NCI-H1436 (cell line): ENCODE results near the gene FRMD4B.

ENCODE experiments used
- DNase-seq: peaks from one replicate; lab custom pipeline; 2025; lab: John Stamatoyannopoulos, UW

FRMD4B gene

DNA sequence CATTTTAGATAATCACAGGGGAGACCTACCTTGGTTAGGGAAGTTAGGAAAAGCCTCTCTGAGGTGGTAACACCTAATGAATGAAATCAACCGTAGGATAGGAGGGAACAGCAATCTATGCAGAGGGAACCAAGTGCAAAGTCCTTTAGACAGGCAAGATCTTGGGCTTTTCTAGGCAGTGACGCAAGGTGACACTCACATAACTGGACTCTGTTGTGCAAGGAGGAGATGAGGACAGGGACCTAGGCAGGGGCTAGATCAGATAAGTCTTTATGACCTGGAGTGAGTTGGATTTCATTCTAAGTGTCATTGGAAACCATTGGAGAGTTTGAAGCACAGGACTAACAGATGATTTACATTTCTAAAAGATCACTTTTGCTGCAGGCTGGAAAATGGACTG, 258.9 kb downstream of the FRMD4B start:
- no peak for DNase-seq

DNA sequence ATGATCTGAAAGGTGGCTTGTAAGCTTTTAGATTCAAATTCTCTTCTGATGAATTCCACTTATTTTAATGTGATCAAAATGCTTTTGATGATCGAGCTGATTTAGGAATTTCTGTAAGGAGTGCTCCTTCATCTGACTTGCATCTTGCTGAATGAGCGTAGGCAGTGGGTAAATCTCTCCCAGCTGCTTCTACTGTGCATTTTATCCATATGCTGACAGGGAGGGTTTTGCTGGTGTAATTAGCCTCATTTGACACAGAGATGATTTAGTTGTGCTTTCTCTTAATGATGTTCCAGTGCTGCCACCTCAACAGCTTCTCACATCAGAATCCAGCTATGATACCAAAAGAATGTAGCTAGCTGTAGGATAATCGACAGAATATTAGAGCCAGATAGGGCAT, 259.7 kb downstream of the FRMD4B start:
- no peak for DNase-seq

DNA sequence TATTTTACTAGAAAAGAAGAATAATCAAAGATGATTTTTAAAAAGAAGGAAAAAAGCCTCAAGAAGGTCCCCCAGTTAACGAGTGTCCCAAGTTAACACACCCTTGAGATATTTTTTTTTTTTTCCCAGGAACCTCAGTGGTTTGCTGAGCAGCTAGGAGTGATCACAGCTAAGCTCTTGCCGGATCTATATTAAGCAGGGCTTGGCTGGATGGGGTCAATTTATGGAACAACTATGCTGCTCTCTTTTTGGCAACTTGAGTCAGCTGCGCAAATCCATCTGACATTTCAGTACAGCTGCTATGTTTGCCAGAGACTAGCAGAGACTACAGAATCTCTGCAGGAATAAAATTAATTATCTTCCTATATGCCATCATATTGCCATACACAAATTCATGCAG, 263.5 kb downstream of the FRMD4B start, which contains the start of gene LMOD3:
TSS of gene LMOD3 (minus strand) at position 193 of the 400 bp plus-strand sequence. CDS start 209 bp downstream, outside the sequence.
- no peak for DNase-seq

DNA sequence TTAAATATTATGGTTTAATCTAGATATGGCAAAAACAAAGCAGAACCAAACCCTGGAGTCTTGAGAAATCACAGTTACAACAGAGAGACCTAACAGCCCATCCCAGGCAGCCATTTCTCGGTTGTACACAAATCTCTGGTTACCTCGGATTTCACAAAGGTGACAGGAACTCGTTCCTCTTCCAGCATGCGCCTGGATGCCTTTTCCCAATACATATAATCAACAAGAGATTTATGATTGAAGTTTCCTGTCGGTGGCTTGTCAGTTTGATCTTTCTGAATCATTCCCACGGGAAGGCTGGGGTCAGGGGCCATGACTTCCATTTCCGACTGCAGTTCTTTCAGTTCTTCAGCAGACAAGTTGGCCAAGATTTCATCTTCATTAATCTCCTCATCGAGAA, 263.9 kb downstream of the FRMD4B start:
- no peak for DNase-seq

DNA sequence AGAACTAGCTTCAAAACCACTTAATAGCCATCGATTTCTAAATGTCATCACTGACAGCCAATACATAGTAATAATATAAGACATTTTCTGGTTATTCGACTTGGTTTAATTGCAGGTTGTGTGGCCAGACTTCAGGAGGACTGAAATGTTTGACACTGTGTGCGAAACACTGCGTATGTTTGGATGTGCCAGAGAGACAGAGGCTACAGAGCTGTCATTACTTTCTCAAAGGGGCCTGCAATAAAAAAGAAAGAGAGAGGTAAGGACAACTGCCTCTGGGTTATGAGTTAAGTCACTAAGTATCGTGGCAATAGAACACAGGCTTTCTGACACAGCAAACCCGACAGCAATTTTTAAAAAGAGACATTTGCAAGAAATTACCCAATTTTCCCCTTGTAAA, 264.4 kb downstream of the FRMD4B start:
- no peak for DNase-seq

DNA sequence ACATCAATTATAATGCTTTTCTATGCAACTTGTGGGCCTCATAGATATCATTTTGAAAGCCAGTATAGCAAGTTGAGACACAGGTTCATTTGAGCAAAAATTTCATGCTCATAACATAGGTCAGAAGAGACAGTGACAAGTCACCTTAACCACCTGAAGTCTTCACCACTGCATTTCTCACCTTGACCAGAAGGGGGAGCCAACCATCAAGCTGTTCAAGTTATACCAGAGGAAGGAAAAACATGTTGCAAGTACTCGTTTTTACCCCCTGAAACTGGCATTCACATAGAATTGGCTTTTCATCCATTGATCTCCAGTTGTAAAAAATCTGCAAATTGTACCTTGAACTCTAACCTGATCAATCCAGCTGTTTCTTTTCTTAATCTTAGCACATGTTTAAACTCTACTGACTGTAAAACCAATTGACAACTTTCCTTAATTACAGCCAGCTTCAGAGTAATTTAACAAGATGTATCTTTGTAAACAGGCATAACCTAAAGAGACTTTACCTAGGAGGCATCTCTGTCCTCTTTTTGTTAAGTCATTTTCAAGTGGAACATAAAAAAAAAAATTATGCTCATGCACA, 264.9 kb downstream of the FRMD4B start:
- peak; percentile 21 for DNase-seq
